T-helper 2 cell treated with Interferon-gamma antibody and Interleukin-4, amounts not matched to agents 5 μg/mL and 100 μg/mL, for 36 hours (primary cell): ENCODE results near the gene TUBGCP5.
A peak's percentile ranks its signal among the peaks of the same experiment; 100 is the strongest.
"Not testable (repeated sequence)": the region's sequence is repeated elsewhere in the genome, so short reads cannot be mapped to it uniquely, and the experiment has no call there.

Experiments
- DNase-seq: peaks from one replicate; pipeline ENCODE4 v3.0.0; 2021; ENCODE audit warnings: low spot score
- H3K27ac Mint-ChIP-seq: one replicate; pipeline ENCODE4 v1.8.0; 2021; ENCODE audit warnings: mild to moderate bottlenecking, mixed read lengths
- H3K27me3 Mint-ChIP-seq: one replicate; pipeline ENCODE4 v1.8.0; 2021; ENCODE audit warnings: low read depth, mixed read lengths
- H3K36me3 Mint-ChIP-seq: one replicate; pipeline ENCODE4 v1.8.0; 2021; ENCODE audit warnings: low read depth, mixed read lengths
- H3K4me1 Mint-ChIP-seq: one replicate; pipeline ENCODE4 v1.8.0; 2021; ENCODE audit warnings: low read depth, mixed read lengths
- H3K4me3 Mint-ChIP-seq: one replicate; pipeline ENCODE4 v1.8.0; 2022; ENCODE audit warnings: mild to moderate bottlenecking, moderate library complexity, mixed read lengths
- H3K9me3 Mint-ChIP-seq: one replicate; pipeline ENCODE4 v1.8.0; 2021; ENCODE audit warnings: mixed read lengths

TUBGCP5 gene

DNA sequence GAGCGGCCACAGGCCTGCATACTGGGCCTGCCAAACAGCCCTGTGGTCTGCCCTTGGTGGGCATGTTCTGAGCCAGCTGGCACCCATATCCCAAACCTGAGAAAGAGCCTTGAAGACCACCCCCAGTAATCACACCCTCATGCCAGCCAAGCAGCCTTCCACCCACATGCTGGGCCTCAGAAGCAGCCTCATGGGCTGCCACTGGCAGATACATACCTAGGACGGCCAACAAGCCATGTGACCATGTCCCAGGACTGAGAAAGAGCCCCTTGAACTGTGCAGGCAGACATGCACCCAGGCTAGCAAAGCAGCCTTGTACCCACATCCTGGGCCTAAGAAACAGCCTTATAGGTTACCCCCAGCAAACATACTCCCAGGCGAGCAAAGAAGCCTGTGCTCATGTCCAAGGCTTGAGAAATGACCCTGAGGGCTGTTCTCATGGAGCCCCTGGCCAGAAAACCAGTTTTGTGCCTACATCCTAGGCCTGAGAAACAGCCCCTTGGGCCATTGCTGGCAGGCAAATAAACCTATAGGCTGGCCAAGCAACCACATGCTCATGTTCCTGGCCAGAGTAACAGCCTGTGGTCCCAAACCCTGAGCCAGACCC, 24.9 kb downstream of the TUBGCP5 start:
- H3K4me3 Mint-ChIP-seq = no peak overlapping the region
- no peaks in the 10 kb centered on the region for H3K9me3 Mint-ChIP-seq
- no peak overlapping the region for H3K27ac Mint-ChIP-seq
- no peaks in the 10 kb centered on the region for H3K27me3 Mint-ChIP-seq
- peaks cover 27% of the 10 kb centered on the region for H3K36me3 Mint-ChIP-seq
- DNase-seq = no peak
- no peaks in the 10 kb centered on the region for H3K4me1 Mint-ChIP-seq

DNA sequence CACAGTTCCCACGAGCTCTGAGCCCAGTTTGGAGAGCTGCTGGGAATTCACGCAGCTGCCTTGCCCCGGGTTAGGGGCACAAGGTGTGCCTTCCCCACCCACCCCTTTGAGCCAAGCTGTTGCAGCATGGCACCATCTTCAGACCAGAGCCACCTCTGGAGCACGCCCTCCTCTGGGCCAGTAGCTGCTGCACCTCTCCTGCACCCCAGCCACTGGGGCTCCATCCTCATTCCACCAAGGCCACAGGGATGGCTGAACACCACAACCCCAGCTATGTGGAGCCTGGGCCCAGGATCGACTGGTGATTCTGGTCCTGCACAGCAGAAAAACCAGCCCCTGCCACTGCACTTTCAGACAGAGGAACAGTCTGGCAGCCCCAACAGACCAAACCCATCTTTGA, 25.7 kb downstream of the TUBGCP5 start:
- Mint-ChIP-seq H3K4me1 (no peaks in the 10 kb centered on the region), H3K9me3 (no peaks in the 10 kb centered on the region), H3K4me3 (no peak overlapping the region), H3K36me3 (peaks cover 27% of the 10 kb centered on the region), H3K27me3 (no peaks in the 10 kb centered on the region), H3K27ac (no peak overlapping the region)
- no peak for DNase-seq

DNA sequence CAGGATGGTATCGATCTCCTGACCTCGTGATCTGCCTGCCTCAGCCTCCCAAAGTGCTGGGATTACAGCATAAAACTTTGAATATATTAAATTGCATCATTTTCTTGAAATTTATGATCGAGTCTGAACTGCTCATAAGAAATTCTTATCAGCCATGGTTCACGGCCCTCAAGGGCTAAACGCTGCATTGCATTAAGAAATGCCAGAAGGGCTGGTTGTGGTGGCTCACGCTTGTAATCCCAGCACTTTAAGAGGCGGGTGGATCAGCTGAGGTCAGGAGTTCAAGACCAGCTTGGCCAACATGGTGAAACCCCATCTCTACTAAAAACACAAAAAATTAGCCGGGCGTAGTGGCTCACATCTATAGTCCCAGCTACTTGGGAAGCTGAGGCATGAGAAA, 26.8 kb downstream of the TUBGCP5 start:
- not testable (repeated sequence) for H3K27me3 Mint-ChIP-seq, H3K9me3 Mint-ChIP-seq, DNase-seq, H3K4me1 Mint-ChIP-seq, H3K4me3 Mint-ChIP-seq, H3K27ac Mint-ChIP-seq
- H3K36me3 Mint-ChIP-seq = peaks cover 29% of the 10 kb centered on the region

DNA sequence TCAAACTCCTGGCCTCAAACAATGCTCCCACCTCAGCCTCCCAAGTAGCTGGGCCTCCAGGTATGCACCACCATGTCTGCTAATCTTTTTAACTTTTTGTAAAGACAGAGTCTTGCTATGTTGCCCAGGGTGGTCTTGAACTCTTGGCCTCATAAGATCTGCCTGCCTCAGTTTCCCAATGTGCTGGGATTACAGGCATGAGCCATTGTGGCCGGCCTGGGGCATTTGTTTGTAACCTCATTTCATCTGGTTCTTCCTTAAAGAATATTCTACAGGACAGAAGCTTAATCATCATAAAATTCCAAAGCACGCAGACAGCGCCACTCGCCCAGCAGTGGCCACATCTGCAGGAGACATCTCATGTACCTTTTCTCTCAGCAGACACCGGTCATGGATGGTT, 35.6 kb downstream of the TUBGCP5 start:
- H3K27me3 Mint-ChIP-seq = no peaks in the 10 kb centered on the region
- peaks cover 26% of the 10 kb centered on the region for H3K36me3 Mint-ChIP-seq
- DNase-seq = no peak
- no peaks in the 10 kb centered on the region for H3K4me1 Mint-ChIP-seq
- H3K4me3 Mint-ChIP-seq = no peak overlapping the region
- no peak overlapping the region for H3K27ac Mint-ChIP-seq
- no peaks in the 10 kb centered on the region for H3K9me3 Mint-ChIP-seq

DNA sequence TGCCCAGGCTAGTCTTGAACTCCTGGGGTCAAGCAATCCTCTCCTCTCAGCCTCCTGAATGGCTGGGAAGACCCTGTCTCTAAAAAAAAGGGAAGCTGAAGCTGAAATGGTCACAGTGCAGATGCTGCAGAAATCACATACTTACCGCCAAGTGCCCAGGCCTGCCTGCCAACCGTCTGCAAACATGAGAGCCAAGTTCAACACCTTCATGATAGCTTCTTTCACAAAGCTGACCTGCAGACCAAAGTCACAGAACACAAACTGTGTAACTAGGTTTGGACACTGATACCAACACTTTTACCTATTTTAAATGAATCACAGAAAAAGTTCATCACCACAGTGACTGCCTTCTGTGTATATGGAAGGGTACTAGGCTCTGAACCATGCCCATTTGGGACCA, 36.4 kb downstream of the TUBGCP5 start:
- DNase-seq = no peak
- Mint-ChIP-seq H3K27ac (no peak overlapping the region), H3K27me3 (no peaks in the 10 kb centered on the region), H3K9me3 (no peaks in the 10 kb centered on the region), H3K4me1 (no peaks in the 10 kb centered on the region), H3K4me3 (no peak overlapping the region), H3K36me3 (peaks cover 24% of the 10 kb centered on the region)

DNA sequence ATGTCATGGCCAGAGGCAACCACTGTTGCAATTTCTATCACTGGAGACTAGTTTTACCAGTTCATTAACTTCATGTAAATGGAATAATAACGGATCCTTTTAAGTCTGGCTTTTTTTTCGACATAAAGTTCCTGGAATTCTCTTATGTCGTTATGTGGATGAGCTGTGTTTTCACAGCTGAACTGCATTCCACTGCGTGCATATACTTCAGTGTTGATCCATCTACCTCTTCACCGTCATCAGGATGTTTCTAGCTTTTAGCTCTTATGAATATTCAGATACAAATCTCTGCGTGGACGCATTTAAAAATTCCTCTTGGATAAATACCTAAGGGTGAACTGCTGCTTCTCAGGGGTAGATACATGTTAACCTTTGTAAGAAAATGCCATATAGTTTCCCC, 43.6 kb downstream of the TUBGCP5 start:
- no peak for DNase-seq
- Mint-ChIP-seq H3K27me3 (no peaks in the 10 kb centered on the region), H3K27ac (no peak overlapping the region), H3K4me1 (no peaks in the 10 kb centered on the region), H3K4me3 (no peak overlapping the region), H3K9me3 (no peaks in the 10 kb centered on the region), H3K36me3 (peaks cover 14% of the 10 kb centered on the region)

DNA sequence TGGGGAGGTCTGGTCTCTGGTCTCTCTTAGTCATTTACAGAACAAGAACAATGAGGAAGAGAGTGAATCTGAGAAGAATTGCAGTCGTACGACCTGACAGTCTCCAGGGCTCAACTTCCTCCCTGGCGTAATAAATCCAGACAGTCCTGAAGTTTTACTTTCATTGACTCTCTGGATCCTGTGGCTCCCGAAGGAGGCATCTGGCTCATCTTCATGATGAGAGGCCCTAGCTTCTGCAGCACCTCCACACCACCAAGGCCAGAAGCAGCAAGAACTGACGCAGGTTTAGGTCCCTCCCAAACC, 47.4 kb downstream of the TUBGCP5 start:
- Mint-ChIP-seq H3K4me1 (no peaks in the 10 kb centered on the region), H3K27ac (no peak overlapping the region), H3K27me3 (no peaks in the 10 kb centered on the region), H3K36me3 (peaks cover 10% of the 10 kb centered on the region), H3K9me3 (no peaks in the 10 kb centered on the region), H3K4me3 (no peak overlapping the region)
- no peak for DNase-seq

DNA sequence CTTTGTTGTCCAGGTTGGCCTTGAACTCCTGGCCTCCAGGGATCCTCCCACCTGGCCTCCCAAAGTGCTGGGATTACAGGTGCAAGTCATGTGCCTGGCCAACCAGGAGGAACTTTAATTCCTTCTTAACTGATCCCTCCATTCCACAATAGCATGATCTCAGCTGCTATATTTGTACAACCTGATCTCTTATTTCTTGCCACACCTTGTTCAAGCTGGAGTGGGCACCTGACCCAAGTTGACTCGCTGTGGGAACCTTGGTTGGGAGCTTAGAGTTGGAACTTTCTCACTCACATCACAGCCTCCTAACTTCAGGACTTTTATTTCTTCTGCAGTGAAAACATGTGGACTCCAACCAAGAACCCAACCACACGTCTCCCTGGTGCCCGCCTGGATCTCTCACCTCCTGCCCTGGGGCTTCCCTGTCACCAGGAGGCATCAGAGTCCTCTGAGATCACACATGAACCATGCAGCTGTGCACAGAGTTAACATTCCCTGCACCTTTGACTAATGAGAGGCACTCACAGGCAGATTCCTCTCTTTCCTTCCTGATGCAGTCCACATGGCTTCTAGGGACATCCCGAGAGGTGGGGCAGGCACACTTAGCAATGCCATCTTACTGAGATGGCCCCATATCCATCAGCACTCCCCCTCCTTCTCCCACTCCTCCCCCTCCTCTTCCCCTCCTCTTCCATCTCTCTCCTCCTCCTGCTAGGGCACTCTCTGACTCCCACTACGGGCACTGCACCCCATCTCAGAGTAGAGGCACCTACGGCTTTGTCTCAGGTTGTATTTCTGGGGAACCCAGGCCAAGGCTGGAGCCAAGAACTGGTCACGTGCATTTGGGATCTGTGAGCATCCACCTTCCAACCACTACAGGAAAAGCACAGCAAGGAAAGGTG, 49.5 kb downstream of the TUBGCP5 start:
- peaks cover 6% of the 10 kb centered on the region for H3K36me3 Mint-ChIP-seq
- no peaks in the 10 kb centered on the region for H3K4me1 Mint-ChIP-seq
- no peak overlapping the region for H3K27ac Mint-ChIP-seq
- no peaks in the 10 kb centered on the region for H3K9me3 Mint-ChIP-seq
- no peak overlapping the region for H3K4me3 Mint-ChIP-seq
- no peak for DNase-seq
- no peaks in the 10 kb centered on the region for H3K27me3 Mint-ChIP-seq

DNA sequence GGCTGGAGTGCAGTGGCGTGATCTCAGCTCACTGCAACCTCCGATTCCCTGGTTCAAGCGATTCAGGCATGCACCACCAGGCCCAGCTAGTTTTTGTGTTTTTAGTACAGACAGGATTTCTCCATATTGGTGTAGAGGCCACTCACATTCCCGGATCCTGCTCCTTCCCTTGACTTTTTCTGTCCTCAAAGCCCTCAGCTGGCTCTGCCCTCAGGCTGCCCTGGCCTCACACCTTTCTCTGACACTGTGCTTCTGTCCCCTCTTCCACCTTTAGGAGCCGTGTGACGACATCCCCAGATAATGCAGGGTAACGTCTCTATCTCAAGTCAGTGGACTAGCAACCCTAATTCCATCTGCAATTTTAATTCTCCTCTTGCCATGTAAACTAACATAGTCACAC, 50.6 kb downstream of the TUBGCP5 start:
- no peaks in the 10 kb centered on the region for H3K4me1 Mint-ChIP-seq
- H3K9me3 Mint-ChIP-seq = no peaks in the 10 kb centered on the region
- DNase-seq = no peak
- no peak overlapping the region for H3K27ac Mint-ChIP-seq
- no peaks in the 10 kb centered on the region for H3K27me3 Mint-ChIP-seq
- no peak overlapping the region for H3K4me3 Mint-ChIP-seq
- H3K36me3 Mint-ChIP-seq = peaks cover 4% of the 10 kb centered on the region

DNA sequence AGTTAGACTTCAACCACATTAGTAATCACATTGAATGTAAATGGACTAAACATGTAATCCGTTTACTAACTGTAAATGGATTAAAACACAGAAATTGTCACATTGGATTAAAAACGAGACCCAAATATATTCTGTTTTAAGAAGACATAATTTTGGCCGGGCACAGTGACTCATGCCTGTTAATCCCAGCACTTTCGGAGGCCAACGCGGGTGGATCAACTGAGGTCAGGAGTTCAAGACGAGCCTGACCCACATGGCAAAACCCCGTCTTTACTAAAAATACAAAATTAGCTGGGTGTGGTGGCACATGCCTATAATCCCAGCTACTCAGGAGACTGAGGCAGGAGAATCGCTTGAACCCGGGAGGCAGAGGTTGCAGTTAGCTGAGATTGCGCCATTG, 57.4 kb downstream of the TUBGCP5 start:
- peaks cover 11% of the 10 kb centered on the region for H3K4me1 Mint-ChIP-seq
- peaks cover 23% of the 10 kb centered on the region for H3K27me3 Mint-ChIP-seq
- not testable (repeated sequence) for H3K27ac Mint-ChIP-seq, DNase-seq, H3K4me3 Mint-ChIP-seq, H3K36me3 Mint-ChIP-seq, H3K9me3 Mint-ChIP-seq

DNA sequence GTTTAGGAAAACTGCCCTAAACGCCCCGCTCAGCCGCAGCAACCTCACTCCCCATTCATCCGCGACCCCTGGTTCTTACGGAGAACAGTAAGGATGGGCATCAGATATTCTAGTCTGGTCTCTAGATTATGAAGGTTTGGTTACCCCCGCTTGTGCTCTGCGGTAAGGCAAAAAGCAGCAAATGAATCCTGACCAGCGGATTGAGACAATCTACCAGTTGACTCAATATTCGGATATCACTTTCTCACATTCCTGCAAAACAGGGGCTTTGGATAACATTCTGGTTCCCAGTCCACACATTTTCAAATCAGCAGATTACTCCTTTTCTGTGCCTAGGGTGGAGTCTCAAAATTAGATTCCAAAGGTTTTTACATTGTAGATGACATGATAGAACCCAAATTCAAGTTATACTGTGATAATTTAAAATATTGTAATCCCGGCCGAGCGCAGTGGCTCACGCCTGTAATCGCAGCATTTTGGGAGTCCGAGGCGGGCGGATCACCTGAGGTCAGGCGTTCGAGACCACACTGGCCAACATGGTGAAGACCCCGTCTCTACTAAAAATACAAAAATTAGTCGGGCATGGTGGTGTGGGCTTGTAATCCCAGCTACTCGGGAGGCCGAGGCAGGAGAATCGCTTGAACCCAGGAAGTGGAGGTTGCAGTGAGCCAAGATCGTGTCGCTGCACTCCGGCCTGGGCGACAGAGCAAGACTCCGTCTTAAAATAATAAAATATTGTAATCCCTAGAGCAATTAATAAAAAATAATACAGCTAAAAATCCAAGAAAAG, 58.1 kb downstream of the TUBGCP5 start:
- Mint-ChIP-seq H3K27ac (no peak overlapping the region), H3K9me3 (no peaks in the 10 kb centered on the region), H3K36me3 (peaks cover 4% of the 10 kb centered on the region), H3K4me3 (peak overlapping the region; percentile 66), H3K27me3 (peaks cover 23% of the 10 kb centered on the region), H3K4me1 (peaks cover 11% of the 10 kb centered on the region)
- DNase-seq = no peak

DNA sequence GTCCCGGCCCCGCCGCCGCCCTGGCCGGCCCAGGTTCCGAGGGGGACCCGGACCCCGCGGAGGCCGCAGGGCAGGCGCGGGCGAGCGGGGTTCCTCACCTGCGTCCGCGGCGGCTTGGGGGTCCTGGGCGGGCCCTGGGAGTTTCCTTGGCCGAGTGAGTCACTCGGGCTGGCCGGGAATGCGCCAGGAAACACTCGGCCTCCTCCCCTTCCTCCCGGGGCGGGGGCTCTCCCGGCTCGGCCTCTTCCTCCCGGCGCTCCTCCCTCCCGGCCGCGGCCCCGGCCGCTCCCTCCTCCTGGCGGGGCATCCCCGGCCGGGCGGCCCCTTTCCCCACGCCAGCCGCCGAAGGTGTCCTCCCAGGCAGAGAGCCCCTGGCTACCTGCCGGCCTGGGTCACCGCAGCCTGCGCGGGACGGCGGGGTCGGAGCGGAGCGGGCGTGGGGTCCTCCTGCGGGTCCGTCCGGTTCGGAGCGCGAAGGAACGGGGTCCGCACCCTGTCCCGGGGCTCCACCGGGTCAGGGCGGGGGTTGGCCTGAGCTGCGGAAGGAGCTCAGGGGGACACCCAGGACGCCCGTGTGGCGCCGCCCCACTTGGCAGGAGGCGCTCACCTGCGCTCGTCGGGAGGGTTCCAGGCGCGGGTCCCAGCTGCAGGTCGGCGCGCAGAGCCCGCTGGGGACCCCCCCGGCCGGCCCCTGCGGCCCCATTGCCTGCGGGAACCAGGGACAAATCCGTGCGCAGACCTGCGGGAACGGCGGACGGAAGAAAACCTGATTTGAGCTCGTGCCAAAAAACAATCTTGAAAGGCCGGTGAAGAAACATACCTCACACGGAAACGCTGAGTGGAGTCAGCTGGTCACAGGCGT, 58.9 kb downstream of the TUBGCP5 start, which contains the start of gene CYFIP1:
CYFIP1 (minus strand) TSS at position 180 of the 862 bp plus-strand sequence. CDS start 33,083 bp downstream, outside the sequence.
- Mint-ChIP-seq H3K27me3 (peaks cover 23% of the 10 kb centered on the region), H3K4me3 (peak within 1 kb of the TSS; percentile 94), H3K9me3 (no peaks in the 10 kb centered on the region), H3K36me3 (peaks cover 4% of the 10 kb centered on the region), H3K4me1 (peaks cover 11% of the 10 kb centered on the region), H3K27ac (no peak within 1 kb of the TSS)
- peak; percentile 45 for DNase-seq
